Neural progenitor cell (in vitro differentiated cells): Measurements from ENCODE around the gene SLC26A6. TPM values are rescaled to one million over a fixed set of nuclear protein-coding genes. Genes with fewer than 3 reads are reported as not detected.

ENCODE experiments used
- DNase-seq: peaks from one replicate; pipeline ENCODE4 v3.0.0-alpha.2; 2016; ENCODE audit warnings: low spot score
- H2AFZ ChIP-seq: fragments of 200-600 bp; sonication (generic); replicated peaks from 2 replicates; pipeline ENCODE4 v1.6.1; 2016; ENCODE audit warnings: antibody characterized with exemption
- H3F3A ChIP-seq: fragments of 200-600 bp; sonication (generic); 2 replicates; pipeline ENCODE4 v1.6.1; 2016; ENCODE audit warnings: antibody characterized with exemption, low read depth
- H3K27ac ChIP-seq: fragments of 200-600 bp; sonication (generic); 2 replicates; pipeline ENCODE4 v1.5.1; 2016; ENCODE audit warnings: mild to moderate bottlenecking
- H3K27me3 ChIP-seq: fragments of 200-600 bp; sonication (generic); 2 replicates; pipeline ENCODE4 v1.6.1; 2016; ENCODE audit warnings: mild to moderate bottlenecking, moderate library complexity
- H3K36me3 ChIP-seq: fragments of 200-600 bp; sonication (generic); 2 replicates; pipeline ENCODE4 v1.5.1; 2016
- H3K4me1 ChIP-seq: fragments of 200-600 bp; sonication (generic); 2 replicates; pipeline ENCODE4 v1.6.1; 2016; ENCODE audit warnings: mixed run types
- H3K4me2 ChIP-seq: fragments of 200-600 bp; sonication (generic); 2 replicates; pipeline ENCODE4 v1.6.1; 2016
- H3K4me3 ChIP-seq: fragments of 200-600 bp; sonication (generic); 2 replicates; pipeline ENCODE4 v1.5.1; 2016
- H3K79me2 ChIP-seq: fragments of 200-600 bp; sonication (generic); 2 replicates; pipeline ENCODE4 v1.6.1; 2016; ENCODE audit warnings: low read depth
- H3K9ac ChIP-seq: fragments of 200-600 bp; sonication (generic); 2 replicates; pipeline ENCODE4 v1.6.1; 2016
- H3K9me3 ChIP-seq: fragments of 200-600 bp; sonication (generic); 2 replicates; pipeline ENCODE4 v1.5.1; 2016; ENCODE audit warnings: low read depth
- H4K20me1 ChIP-seq: fragments of 200-600 bp; sonication (generic); 2 replicates; pipeline ENCODE4 v1.6.1; 2016; ENCODE audit warnings: low read depth
- H3K27ac Mint-ChIP-seq: 3 replicates; pipeline ENCODE4 v1.8.0; 2021; ENCODE audit warnings: mixed read lengths
- H3K27me3 Mint-ChIP-seq: 2 replicates; pipeline ENCODE4 v1.8.0; 2022; ENCODE audit warnings: low read depth, mild to moderate bottlenecking, inconsistent platforms, moderate library complexity, mixed read lengths; ENCODE audit not compliant: insufficient read depth
- H3K36me3 Mint-ChIP-seq: 3 replicates; pipeline ENCODE4 v1.8.0; 2021; ENCODE audit warnings: mixed read lengths
- H3K4me1 Mint-ChIP-seq: 3 replicates; pipeline ENCODE4 v1.8.0; 2021; ENCODE audit warnings: mixed read lengths
- H3K4me3 Mint-ChIP-seq: 3 replicates; pipeline ENCODE4 v1.8.0; 2021; ENCODE audit warnings: mild to moderate bottlenecking, moderate library complexity, mixed read lengths
- H3K9me3 Mint-ChIP-seq: 3 replicates; pipeline ENCODE4 v1.8.0; 2020; ENCODE audit warnings: mixed read lengths
- EZH2 ChIP-seq: fragments of 200-600 bp; sonication (generic); IDR thresholded peaks from 2 replicates; pipeline ENCODE4 v1.6.1; 2017; ENCODE audit warnings: antibody characterized with exemption, mild to moderate bottlenecking, moderate library complexity
- EZH2phosphoT487 ChIP-seq: fragments of 200-600 bp; sonication (generic); IDR thresholded peaks from 2 replicates; pipeline ENCODE4 v1.6.1; 2017; ENCODE audit warnings: antibody characterized with exemption
- total RNA-seq: library from RNA; depleted of rRNA; stranded (reverse); fragments of >200 nt; gene quantifications from 2 replicates; pipeline ENCODE4 v1.2.3, GENCODE V29; 2015; ENCODE audit warnings: low replicate concordance
- TF ChIP-seq, protein P1 (sequence below): fragments of 200-600 bp; sonication (generic); IDR thresholded peaks from 2 replicates; pipeline ENCODE4 v1.5.1; 2017; ENCODE audit warnings: antibody characterized with exemption, mild to moderate bottlenecking

The SLC26A6 gene
- total RNA-seq, 1 donor from 2014 or later = 42.5 TPM

- peaks cover 41% of the 10 kb centered on the region for H4K20me1 ChIP-seq
- H3K27ac Mint-ChIP-seq = no peak overlapping the region
- H3K36me3 Mint-ChIP-seq = peaks cover 28% of the 10 kb centered on the region
- H3K4me2 ChIP-seq = no peak overlapping the region
- no peaks in the 10 kb centered on the region for H3K36me3 ChIP-seq
- peaks cover 19% of the 10 kb centered on the region for H3F3A ChIP-seq
- no peaks in the 10 kb centered on the region for H3K9me3 ChIP-seq
- H3K4me1 ChIP-seq = peaks cover 9% of the 10 kb centered on the region
- no peak overlapping the region for H3K27ac ChIP-seq
- H3K27me3 Mint-ChIP-seq = peaks cover 14% of the 10 kb centered on the region
- no peak overlapping the region for H2AFZ ChIP-seq
- H3K9me3 Mint-ChIP-seq = no peaks in the 10 kb centered on the region
- H3K4me3 ChIP-seq = no peak overlapping the region
- H3K4me3 Mint-ChIP-seq = peak overlapping the region; percentile 93
- H3K4me1 Mint-ChIP-seq = peaks cover 20% of the 10 kb centered on the region
- no peaks in the 10 kb centered on the region for H3K27me3 ChIP-seq
- no peak for DNase-seq
- peaks cover 28% of the 10 kb centered on the region for H3K79me2 ChIP-seq
- H3K9ac ChIP-seq = no peak overlapping the region
- TF ChIP-seq EZH2 (no peak), EZH2phosphoT487 (no peak)
- TF ChIP-seq, protein P1, sequence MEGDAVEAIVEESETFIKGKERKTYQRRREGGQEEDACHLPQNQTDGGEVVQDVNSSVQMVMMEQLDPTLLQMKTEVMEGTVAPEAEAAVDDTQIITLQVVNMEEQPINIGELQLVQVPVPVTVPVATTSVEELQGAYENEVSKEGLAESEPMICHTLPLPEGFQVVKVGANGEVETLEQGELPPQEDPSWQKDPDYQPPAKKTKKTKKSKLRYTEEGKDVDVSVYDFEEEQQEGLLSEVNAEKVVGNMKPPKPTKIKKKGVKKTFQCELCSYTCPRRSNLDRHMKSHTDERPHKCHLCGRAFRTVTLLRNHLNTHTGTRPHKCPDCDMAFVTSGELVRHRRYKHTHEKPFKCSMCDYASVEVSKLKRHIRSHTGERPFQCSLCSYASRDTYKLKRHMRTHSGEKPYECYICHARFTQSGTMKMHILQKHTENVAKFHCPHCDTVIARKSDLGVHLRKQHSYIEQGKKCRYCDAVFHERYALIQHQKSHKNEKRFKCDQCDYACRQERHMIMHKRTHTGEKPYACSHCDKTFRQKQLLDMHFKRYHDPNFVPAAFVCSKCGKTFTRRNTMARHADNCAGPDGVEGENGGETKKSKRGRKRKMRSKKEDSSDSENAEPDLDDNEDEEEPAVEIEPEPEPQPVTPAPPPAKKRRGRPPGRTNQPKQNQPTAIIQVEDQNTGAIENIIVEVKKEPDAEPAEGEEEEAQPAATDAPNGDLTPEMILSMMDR = no peak
These were observed 47.5 kb upstream of the SLC26A6 start for GRCh38 chr3:48682786-48683185.

DNA sequence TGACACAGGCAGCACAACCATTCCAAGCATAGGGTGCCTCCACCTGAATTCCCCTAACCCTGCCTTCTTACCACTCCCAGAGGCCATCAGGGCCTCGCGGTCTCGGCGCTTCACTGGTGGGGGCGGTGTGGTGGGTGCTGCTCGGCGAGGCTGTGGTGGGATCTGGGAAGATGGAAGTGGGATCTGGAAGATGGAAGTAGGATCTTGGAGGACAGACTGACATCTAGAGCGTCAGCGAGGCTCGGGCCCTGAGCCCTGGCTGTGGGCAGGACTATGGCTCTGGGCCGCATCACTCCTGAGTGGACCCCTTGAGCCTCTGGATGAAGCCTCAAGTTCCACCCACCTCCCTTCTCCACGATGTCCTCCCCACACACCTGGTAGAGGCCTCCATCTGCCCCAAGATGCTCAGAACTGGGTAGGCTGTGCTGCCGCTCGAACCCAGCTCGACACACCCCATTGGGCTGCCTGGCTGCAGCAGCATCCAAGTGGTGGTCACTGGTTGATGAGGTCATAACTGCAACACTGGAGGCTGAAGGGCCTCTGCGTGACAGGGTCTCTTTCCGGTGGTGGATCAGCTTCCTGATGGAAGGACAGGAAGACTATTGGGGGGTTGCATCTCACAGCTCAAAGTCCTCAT lies 46.8 kb upstream of the SLC26A6 start:
- H3K27me3 ChIP-seq = no peaks in the 10 kb centered on the region
- peaks cover 28% of the 10 kb centered on the region for H3K79me2 ChIP-seq
- no peak overlapping the region for H3K4me2 ChIP-seq
- H3K9me3 ChIP-seq = no peaks in the 10 kb centered on the region
- H3K36me3 ChIP-seq = no peaks in the 10 kb centered on the region
- H2AFZ ChIP-seq = no peak overlapping the region
- H3K4me3 ChIP-seq = no peak overlapping the region
- peaks cover 12% of the 10 kb centered on the region for H3F3A ChIP-seq
- Mint-ChIP-seq H3K27ac (no peak overlapping the region), H3K36me3 (peaks cover 29% of the 10 kb centered on the region), H3K4me1 (peaks cover 20% of the 10 kb centered on the region), H3K27me3 (peaks cover 17% of the 10 kb centered on the region), H3K9me3 (no peaks in the 10 kb centered on the region), H3K4me3 (peak overlapping the region; percentile 93)
- H3K4me1 ChIP-seq = peaks cover 9% of the 10 kb centered on the region
- H3K9ac ChIP-seq = no peak overlapping the region
- no peak for TF ChIP-seq EZH2
- TF ChIP-seq, protein P1 = no peak
- TF ChIP-seq EZH2phosphoT487 = no peak
- peaks cover 34% of the 10 kb centered on the region for H4K20me1 ChIP-seq
- H3K27ac ChIP-seq = no peak overlapping the region
- no peak for DNase-seq

- no peak for DNase-seq
- Mint-ChIP-seq H3K36me3 (peaks cover 29% of the 10 kb centered on the region), H3K9me3 (no peaks in the 10 kb centered on the region), H3K4me3 (no peak overlapping the region), H3K27me3 (peaks cover 15% of the 10 kb centered on the region), H3K27ac (no peak overlapping the region), H3K4me1 (peaks cover 18% of the 10 kb centered on the region)
- H3K36me3 ChIP-seq = no peaks in the 10 kb centered on the region
- no peak overlapping the region for H3K4me3 ChIP-seq
- peaks cover 28% of the 10 kb centered on the region for H3K79me2 ChIP-seq
- peaks cover 9% of the 10 kb centered on the region for H3K4me1 ChIP-seq
- H3K4me2 ChIP-seq = no peak overlapping the region
- no peaks in the 10 kb centered on the region for H3K27me3 ChIP-seq
- no peak for TF ChIP-seq EZH2
- TF ChIP-seq, protein P1 = no peak
- H3K9ac ChIP-seq = no peak overlapping the region
- H3K9me3 ChIP-seq = no peaks in the 10 kb centered on the region
- peaks cover 6% of the 10 kb centered on the region for H3F3A ChIP-seq
- no peak overlapping the region for H2AFZ ChIP-seq
- peaks cover 29% of the 10 kb centered on the region for H4K20me1 ChIP-seq
- H3K27ac ChIP-seq = no peak overlapping the region
These were observed 46.2 kb upstream of the SLC26A6 start for GRCh38 chr3:48681541-48681880.
